Gastrocnemius medialis (tissue), 4 donors: ENCODE results near the gene NRG3.

Experiments used
- POLR2A ChIP-seq, 2 donors: fragments of 450-650 bp; IDR thresholded peaks; one replicate each; pipeline ENCODE4 v1.6.1; 2017; ENCODE audit warnings: antibody characterized with exemption in 2 of 2, mild to moderate bottlenecking in 2 of 2, moderate library complexity in 2 of 2
- TF ChIP-seq, protein P1 (sequence below), 5 experiments: fragments of 450-650 bp in 3 of 5; fragments of 200-600 bp in 2 of 5; sonication (generic) in 2 of 5; IDR thresholded peaks in 4 of 5; conservative IDR thresholded peaks in 1 of 5; 1 replicate in 4 of 5; 2 replicates in 1 of 5; pipeline ENCODE4 v1.5.1; 2016 to 2019; ENCODE audit warnings: antibody characterized with exemption in 5 of 5, mild to moderate bottlenecking in 3 of 5, moderate library complexity in 3 of 5

GRCh38 chr10:82685087-82685486, 810.1 kb downstream of the NRG3 start:
- no peak for TF ChIP-seq POLR2A (IDR thresholded peaks at IDR 0.05)
- TF ChIP-seq, protein P1, sequence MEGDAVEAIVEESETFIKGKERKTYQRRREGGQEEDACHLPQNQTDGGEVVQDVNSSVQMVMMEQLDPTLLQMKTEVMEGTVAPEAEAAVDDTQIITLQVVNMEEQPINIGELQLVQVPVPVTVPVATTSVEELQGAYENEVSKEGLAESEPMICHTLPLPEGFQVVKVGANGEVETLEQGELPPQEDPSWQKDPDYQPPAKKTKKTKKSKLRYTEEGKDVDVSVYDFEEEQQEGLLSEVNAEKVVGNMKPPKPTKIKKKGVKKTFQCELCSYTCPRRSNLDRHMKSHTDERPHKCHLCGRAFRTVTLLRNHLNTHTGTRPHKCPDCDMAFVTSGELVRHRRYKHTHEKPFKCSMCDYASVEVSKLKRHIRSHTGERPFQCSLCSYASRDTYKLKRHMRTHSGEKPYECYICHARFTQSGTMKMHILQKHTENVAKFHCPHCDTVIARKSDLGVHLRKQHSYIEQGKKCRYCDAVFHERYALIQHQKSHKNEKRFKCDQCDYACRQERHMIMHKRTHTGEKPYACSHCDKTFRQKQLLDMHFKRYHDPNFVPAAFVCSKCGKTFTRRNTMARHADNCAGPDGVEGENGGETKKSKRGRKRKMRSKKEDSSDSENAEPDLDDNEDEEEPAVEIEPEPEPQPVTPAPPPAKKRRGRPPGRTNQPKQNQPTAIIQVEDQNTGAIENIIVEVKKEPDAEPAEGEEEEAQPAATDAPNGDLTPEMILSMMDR (IDR thresholded peaks at IDR 0.05 in 4 of 5, conservative IDR thresholded peaks at IDR 0.05 in 1 of 5): no peak
